Tibial nerve (tissue), 4 donors: Measurements from ENCODE around the gene ZNF606. TPM values are rescaled to one million over a fixed set of nuclear protein-coding genes. Genes with fewer than 3 reads are reported as not detected.

Experiments
- DNase-seq, 2 donors: peaks; one replicate each; pipeline ENCODE4 v3.0.0-alpha.2; 2019; ENCODE audit warnings: low spot score in 2 of 2
- H3K27ac ChIP-seq, 4 donors: fragments of 200-600 bp; sonication (generic) in 3 of 4; one replicate each; pipeline ENCODE4 v1.5.1; 2017 to 2019; ENCODE audit warnings: mild to moderate bottlenecking in 1 of 4
- H3K27me3 ChIP-seq, 2 donors: fragments of 200-600 bp; sonication (generic) in 1 of 2; one replicate each; pipeline versions ENCODE4 v1.5.1 to v1.6.0; 2017 to 2019
- H3K36me3 ChIP-seq, 3 donors: fragments of 200-600 bp; sonication (generic); one replicate each; pipeline ENCODE4 v1.5.1; 2018 to 2019
- H3K4me1 ChIP-seq, 4 donors: fragments of 200-600 bp; sonication (generic) in 3 of 4; one replicate each; pipeline ENCODE4 v1.5.1; 2017 to 2019
- H3K4me3 ChIP-seq, 4 donors: fragments of 200-600 bp; sonication (generic) in 3 of 4; one replicate each; pipeline ENCODE4 v1.5.1; 2017 to 2019; ENCODE audit warnings: mild to moderate bottlenecking in 1 of 4, moderate library complexity in 1 of 4
- H3K9me3 ChIP-seq, 4 donors: fragments of 200-600 bp; sonication (generic) in 3 of 4; one replicate each; pipeline ENCODE4 v1.5.1; 2017 to 2019
- CTCF ChIP-seq, 5 experiments: fragments of 200-600 bp in 3 of 5; fragments of 450-650 bp in 2 of 5; sonication (generic) in 3 of 5; IDR thresholded peaks; one replicate each; pipeline ENCODE4 v1.5.1; 2016 to 2019; ENCODE audit warnings: antibody characterized with exemption in 5 of 5, mild to moderate bottlenecking in 3 of 5, moderate library complexity in 2 of 5
- EP300 ChIP-seq, 2 donors: sonication (generic); formaldehyde crosslinking; IDR thresholded peaks; one replicate each; pipeline ENCODE4 v1.6.1; 2017; ENCODE audit warnings: antibody characterized with exemption in 2 of 2, mild to moderate bottlenecking in 1 of 2
- POLR2A ChIP-seq, 2 donors: fragments of 450-650 bp; IDR thresholded peaks; one replicate each; pipeline ENCODE4 v1.6.1; 2017; ENCODE audit warnings: antibody characterized with exemption in 2 of 2, mild to moderate bottlenecking in 2 of 2, moderate library complexity in 2 of 2
- WGBS, 2 donors: methylation state at CpG; one replicate each; pipeline ENCODE4 v1.1.5; 2018; 5-methylcytosine and 5-hydroxymethylcytosine counted together
- total RNA-seq, 4 donors: library from RNA; depleted of rRNA; stranded (reverse); fragments of >200 nt; gene quantifications; one replicate each; pipeline ENCODE4 v1.1.0, GENCODE V29; 2016

Gene ZNF606
- total RNA-seq, 4 donors from 2014 or later: 24.6 to 44.4 (median 37.7) TPM

- 78 to 86% methylated on average over 1 of the region's 1 CpG for WGBS, 2 donors
- DNase-seq: no peak
- H3K27ac ChIP-seq: no peak overlapping the region
- peaks cover 0 to 18% (median 0%) of the 10 kb centered on the region in 4 donors for H3K4me1 ChIP-seq
- no peak overlapping the region for H3K4me3 ChIP-seq
- no peaks in the 10 kb centered on the region for H3K27me3 ChIP-seq
- peaks cover 0 to 90% (median 31%) of the 10 kb centered on the region in 4 donors for H3K9me3 ChIP-seq
- H3K36me3 ChIP-seq: peaks cover 0 to 60% (median 22%) of the 10 kb centered on the region in 3 donors
- no peak for TF ChIP-seq POLR2A (IDR thresholded peaks at IDR 0.05)
- TF ChIP-seq CTCF (IDR thresholded peaks at IDR 0.05): no peak
- no peak for TF ChIP-seq EP300 (IDR thresholded peaks at IDR 0.05)
Observed at GRCh38 chr19:58007285-58007684, 4.7 kb upstream of the ZNF606 start.

GRCh38 chr19:58003174-58003828 lies 681 bp upstream of the ZNF606 start:
- peaks cover 0 to 73% (median 38%) of the 10 kb centered on the region in 3 donors for H3K36me3 ChIP-seq
- H3K4me3 ChIP-seq: peak overlapping the region; percentile 78 to 97 (median 85)
- TF ChIP-seq POLR2A (IDR thresholded peaks at IDR 0.05): no peak
- TF ChIP-seq CTCF (IDR thresholded peaks at IDR 0.05): no peak
- no peak for TF ChIP-seq EP300 (IDR thresholded peaks at IDR 0.05)
- H3K9me3 ChIP-seq: peaks cover 0 to 77% (median 13%) of the 10 kb centered on the region in 4 donors
- peak overlapping the region; percentile 72 to 96 (median 92) for H3K27ac ChIP-seq
- H3K27me3 ChIP-seq: no peaks in the 10 kb centered on the region
- DNase-seq: no peak
- H3K4me1 ChIP-seq: peaks cover 0 to 30% (median 9%) of the 10 kb centered on the region in 4 donors
- 24 to 26% methylated on average over 31 of the region's 31 CpGs for WGBS, 2 donors

GRCh38 chr19:58001895-58002369 lies 688 bp downstream of the ZNF606 start:
- Histone ChIP-seq H3K9me3 (peaks cover 0 to 77% (median 12%) of the 10 kb centered on the region in 4 donors), H3K4me1 (peaks cover 0 to 30% (median 9%) of the 10 kb centered on the region in 4 donors), H3K27me3 (no peaks in the 10 kb centered on the region), H3K27ac (peak overlapping the region; percentile 72 to 96 (median 92)), H3K4me3 (peak overlapping the region; percentile 78 to 97 (median 85)), H3K36me3 (peaks cover 0 to 75% (median 38%) of the 10 kb centered on the region in 3 donors)
- WGBS, 2 donors: 2 to 3% methylated on average over 23 of the region's 23 CpGs
- DNase-seq: no peak
- TF ChIP-seq CTCF (IDR thresholded peaks at IDR 0.05) (no peak), EP300 (IDR thresholded peaks at IDR 0.05) (no peak), POLR2A (IDR thresholded peaks at IDR 0.05) (no peak)

- H3K27ac ChIP-seq: no peak overlapping the region
- H3K9me3 ChIP-seq: peaks cover 0 to 77% (median 13%) of the 10 kb centered on the region in 4 donors
- no peak for DNase-seq
- peaks cover 0 to 75% (median 30%) of the 10 kb centered on the region in 3 donors for H3K36me3 ChIP-seq
- H3K4me3 ChIP-seq: no peak overlapping the region
- 96 to 98% methylated on average over 4 of the region's 4 CpGs for WGBS, 2 donors
- H3K27me3 ChIP-seq: no peaks in the 10 kb centered on the region
- H3K4me1 ChIP-seq: peaks cover 0 to 30% (median 9%) of the 10 kb centered on the region in 4 donors
- TF ChIP-seq CTCF (IDR thresholded peaks at IDR 0.05): no peak
- no peak for TF ChIP-seq EP300 (IDR thresholded peaks at IDR 0.05)
- no peak for TF ChIP-seq POLR2A (IDR thresholded peaks at IDR 0.05)
Observed at GRCh38 chr19:58000677-58001076, 1.9 kb downstream of the ZNF606 start.

GRCh38 chr19:57992841-57993240 lies 9.8 kb downstream of the ZNF606 start:
- WGBS, 2 donors: 0 to 100% methylated on average over 1 of the region's 1 CpG
- Histone ChIP-seq H3K9me3 (peaks cover 0 to 95% (median 46%) of the 10 kb centered on the region in 4 donors), H3K27ac (no peak overlapping the region), H3K4me3 (no peak overlapping the region), H3K27me3 (no peaks in the 10 kb centered on the region), H3K36me3 (peaks cover 11 to 98% (median 35%) of the 10 kb centered on the region in 3 donors), H3K4me1 (no peaks in the 10 kb centered on the region)
- no peak for DNase-seq
- TF ChIP-seq POLR2A (IDR thresholded peaks at IDR 0.05): no peak
- TF ChIP-seq CTCF (IDR thresholded peaks at IDR 0.05): no peak
- no peak for TF ChIP-seq EP300 (IDR thresholded peaks at IDR 0.05)
